Measurements from ENCODE around the gene ADH1A.

DNA sequence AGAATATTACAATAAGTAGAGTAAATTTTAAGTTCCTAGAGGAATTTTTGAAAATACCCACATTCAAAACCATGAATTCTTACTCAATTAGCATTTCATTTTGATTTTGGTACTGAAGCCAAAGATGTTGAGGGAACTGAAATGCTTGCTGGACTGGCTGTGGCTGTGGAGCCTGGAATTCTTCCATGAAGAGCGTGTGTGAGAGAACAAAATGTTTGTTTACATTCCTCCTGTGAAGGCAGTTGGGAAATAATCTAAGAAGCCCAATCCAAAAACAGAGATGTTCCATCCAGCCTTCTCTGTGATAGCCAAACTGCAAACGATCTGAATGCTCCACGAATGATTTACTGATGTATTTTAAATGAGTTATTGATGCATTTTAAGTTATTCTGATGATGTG, 34.2 kb upstream of the ADH1A start:
- TF ChIP-seq EZH2phosphoT487 (IDR thresholded peaks at IDR 0.05; ENCODE audit: low read depth, severe bottlenecking, unreplicated experiment) (no peak), EZH2 (IDR thresholded peaks at IDR 0.05; ENCODE audit: borderline replicate concordance) (no peak)
- TF ChIP-seq, protein P1, sequence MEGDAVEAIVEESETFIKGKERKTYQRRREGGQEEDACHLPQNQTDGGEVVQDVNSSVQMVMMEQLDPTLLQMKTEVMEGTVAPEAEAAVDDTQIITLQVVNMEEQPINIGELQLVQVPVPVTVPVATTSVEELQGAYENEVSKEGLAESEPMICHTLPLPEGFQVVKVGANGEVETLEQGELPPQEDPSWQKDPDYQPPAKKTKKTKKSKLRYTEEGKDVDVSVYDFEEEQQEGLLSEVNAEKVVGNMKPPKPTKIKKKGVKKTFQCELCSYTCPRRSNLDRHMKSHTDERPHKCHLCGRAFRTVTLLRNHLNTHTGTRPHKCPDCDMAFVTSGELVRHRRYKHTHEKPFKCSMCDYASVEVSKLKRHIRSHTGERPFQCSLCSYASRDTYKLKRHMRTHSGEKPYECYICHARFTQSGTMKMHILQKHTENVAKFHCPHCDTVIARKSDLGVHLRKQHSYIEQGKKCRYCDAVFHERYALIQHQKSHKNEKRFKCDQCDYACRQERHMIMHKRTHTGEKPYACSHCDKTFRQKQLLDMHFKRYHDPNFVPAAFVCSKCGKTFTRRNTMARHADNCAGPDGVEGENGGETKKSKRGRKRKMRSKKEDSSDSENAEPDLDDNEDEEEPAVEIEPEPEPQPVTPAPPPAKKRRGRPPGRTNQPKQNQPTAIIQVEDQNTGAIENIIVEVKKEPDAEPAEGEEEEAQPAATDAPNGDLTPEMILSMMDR (IDR thresholded peaks at IDR 0.05; ENCODE audit: poor library complexity), result no peak

All from hepatocyte (in vitro differentiated cells).